Hepatocyte (in vitro differentiated cells): ENCODE measurements around the gene PUM2. TPM values are rescaled to one million over a fixed set of nuclear protein-coding genes. Genes with fewer than 3 reads are reported as not detected.
"Not testable (repeated sequence)": the region's sequence is repeated elsewhere in the genome, so short reads cannot be mapped to it uniquely, and the experiment has no call there.

ENCODE experiments used
- DNase-seq: peaks from one replicate; pipeline ENCODE4 v3.0.0-alpha.2; 2016; ENCODE audit warnings: low spot score
- H2AFZ ChIP-seq: fragments of 200-600 bp; sonication (generic); 2 replicates; pipeline ENCODE4 v1.6.0; 2016; ENCODE audit warnings: antibody characterized with exemption, mild to moderate bottlenecking
- H3K27ac ChIP-seq: fragments of 200-600 bp; sonication (generic); 2 replicates; pipeline ENCODE4 v1.5.1; 2016; ENCODE audit warnings: mild to moderate bottlenecking
- H3K27me3 ChIP-seq: fragments of 200-600 bp; sonication (generic); 2 replicates; pipeline ENCODE4 v1.6.1; 2016
- H3K36me3 ChIP-seq: fragments of 200-600 bp; sonication (generic); replicated peaks from 2 replicates; pipeline ENCODE4 v1.5.1; 2016; ENCODE audit warnings: low read depth; ENCODE audit not compliant: insufficient read depth
- H3K4me1 ChIP-seq: fragments of 200-600 bp; sonication (generic); 2 replicates; pipeline ENCODE4 v1.5.1; 2016; ENCODE audit warnings: mild to moderate bottlenecking, moderate library complexity; ENCODE audit not compliant: insufficient read depth
- H3K4me2 ChIP-seq: fragments of 200-600 bp; sonication (generic); 2 replicates; pipeline ENCODE4 v1.6.0; 2016
- H3K4me3 ChIP-seq: fragments of 200-600 bp; sonication (generic); 2 replicates; pipeline ENCODE4 v1.5.1; 2016; ENCODE audit warnings: mild to moderate bottlenecking
- H3K79me2 ChIP-seq: fragments of 200-600 bp; sonication (generic); 2 replicates; pipeline ENCODE4 v1.6.0; 2017; ENCODE audit warnings: mild to moderate bottlenecking
- H3K9me2 ChIP-seq: fragments of 200-600 bp; sonication (generic); replicated peaks from 2 replicates; pipeline ENCODE4 v1.6.0; 2017; ENCODE audit warnings: mild to moderate bottlenecking; ENCODE audit not compliant: insufficient read depth
- H3K9me3 ChIP-seq: fragments of 200-600 bp; sonication (generic); 2 replicates; pipeline ENCODE4 v1.5.1; 2016; ENCODE audit warnings: low read depth, mild to moderate bottlenecking
- H4K20me1 ChIP-seq: fragments of 200-600 bp; sonication (generic); 2 replicates; pipeline ENCODE4 v1.6.0; 2016; ENCODE audit warnings: mild to moderate bottlenecking; ENCODE audit not compliant: insufficient read depth, poor library complexity, severe bottlenecking
- EZH2 ChIP-seq: fragments of 200-600 bp; sonication (generic); IDR thresholded peaks from 2 replicates; pipeline ENCODE4 v1.6.1; 2016; ENCODE audit warnings: antibody characterized with exemption, mild to moderate bottlenecking, borderline replicate concordance
- EZH2phosphoT487 ChIP-seq: fragments of 200-600 bp; sonication (generic); IDR thresholded peaks from one replicate; pipeline ENCODE4 v1.6.1; 2018; ENCODE audit warnings: antibody characterized with exemption, mild to moderate bottlenecking, low read depth, moderate library complexity; ENCODE audit not compliant: unreplicated experiment, severe bottlenecking
- WGBS: methylation state at CpG from one replicate; pipeline ENCODE4 v1.1.6; 2016; ENCODE audit warnings: low lambda C conversion rate; ENCODE audit errors: missing lambda C conversion rate; 5-methylcytosine and 5-hydroxymethylcytosine counted together
- polyA plus RNA-seq: library from polyadenylated mRNA; unstranded; fragments of >200 nt; fragmentation: Nextera tagmentation; extraction: Ambion mirVana; gene quantifications from 2 replicates; pipeline ENCODE4 v1.2.1, GENCODE V29; 2016
- total RNA-seq: library from RNA; depleted of rRNA; stranded (reverse); fragments of >200 nt; gene quantifications from 2 replicates; pipeline ENCODE4 v1.2.3, GENCODE V29; 2014
- TF ChIP-seq, protein P1 (sequence below): fragments of 200-600 bp; sonication (generic); IDR thresholded peaks from 2 replicates; pipeline ENCODE4 v1.5.1; 2016; ENCODE audit warnings: antibody characterized with exemption, mild to moderate bottlenecking; ENCODE audit not compliant: poor library complexity

Gene PUM2
- total and polyA plus RNA-seq, 2 experiments from 2014 or later = 14.4 to 55.5 TPM

DNA sequence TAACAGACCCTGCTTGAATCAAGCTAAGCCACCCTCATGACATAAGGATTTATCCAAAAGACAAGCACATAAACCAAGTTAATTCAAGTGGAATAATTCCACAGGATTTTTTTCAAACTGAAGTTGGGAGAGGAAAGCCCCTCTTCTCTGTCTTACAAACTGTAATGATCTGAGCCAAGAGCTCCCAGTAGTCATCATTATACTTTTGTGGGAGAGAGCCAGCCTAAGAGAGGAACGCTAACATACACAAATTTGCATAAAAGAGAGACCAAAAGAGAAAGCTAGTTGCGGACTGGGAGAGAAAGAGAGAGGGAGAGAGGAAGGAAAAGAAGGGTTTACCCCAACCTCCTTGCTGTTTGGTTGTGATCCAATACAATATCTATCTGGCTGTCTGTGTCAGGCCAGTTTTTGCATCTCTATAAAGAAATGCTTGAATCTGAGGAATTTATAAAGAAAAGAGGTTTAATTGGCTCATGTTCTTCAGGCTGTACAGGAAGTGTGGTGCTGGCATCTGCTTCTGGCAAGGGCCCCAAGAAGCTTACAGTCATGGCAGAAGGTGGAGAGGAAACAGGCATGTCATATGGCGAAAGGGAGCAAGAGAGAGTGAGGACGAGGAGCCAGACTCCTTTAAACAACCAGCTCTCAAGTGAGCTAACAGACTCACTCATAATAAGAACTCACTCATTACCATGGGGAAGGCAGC lies 20.8 kb upstream of the PUM2 start:
- H3K4me3 ChIP-seq = no peak overlapping the region
- no peak for DNase-seq
- TF ChIP-seq, protein P1, sequence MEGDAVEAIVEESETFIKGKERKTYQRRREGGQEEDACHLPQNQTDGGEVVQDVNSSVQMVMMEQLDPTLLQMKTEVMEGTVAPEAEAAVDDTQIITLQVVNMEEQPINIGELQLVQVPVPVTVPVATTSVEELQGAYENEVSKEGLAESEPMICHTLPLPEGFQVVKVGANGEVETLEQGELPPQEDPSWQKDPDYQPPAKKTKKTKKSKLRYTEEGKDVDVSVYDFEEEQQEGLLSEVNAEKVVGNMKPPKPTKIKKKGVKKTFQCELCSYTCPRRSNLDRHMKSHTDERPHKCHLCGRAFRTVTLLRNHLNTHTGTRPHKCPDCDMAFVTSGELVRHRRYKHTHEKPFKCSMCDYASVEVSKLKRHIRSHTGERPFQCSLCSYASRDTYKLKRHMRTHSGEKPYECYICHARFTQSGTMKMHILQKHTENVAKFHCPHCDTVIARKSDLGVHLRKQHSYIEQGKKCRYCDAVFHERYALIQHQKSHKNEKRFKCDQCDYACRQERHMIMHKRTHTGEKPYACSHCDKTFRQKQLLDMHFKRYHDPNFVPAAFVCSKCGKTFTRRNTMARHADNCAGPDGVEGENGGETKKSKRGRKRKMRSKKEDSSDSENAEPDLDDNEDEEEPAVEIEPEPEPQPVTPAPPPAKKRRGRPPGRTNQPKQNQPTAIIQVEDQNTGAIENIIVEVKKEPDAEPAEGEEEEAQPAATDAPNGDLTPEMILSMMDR = no peak
- TF ChIP-seq EZH2 = no peak
- no peak for TF ChIP-seq EZH2phosphoT487
- no peaks in the 10 kb centered on the region for H4K20me1 ChIP-seq
- no peaks in the 10 kb centered on the region for H3K27me3 ChIP-seq
- H3K4me1 ChIP-seq = peaks cover 6% of the 10 kb centered on the region
- H3K36me3 ChIP-seq = no peaks in the 10 kb centered on the region
- H3K79me2 ChIP-seq = no peaks in the 10 kb centered on the region
- H2AFZ ChIP-seq = no peak overlapping the region
- H3K27ac ChIP-seq = no peak overlapping the region
- no peak overlapping the region for H3K4me2 ChIP-seq
- H3K9me3 ChIP-seq = no peaks in the 10 kb centered on the region
- no peaks in the 10 kb centered on the region for H3K9me2 ChIP-seq
- 68% methylated on average over 4 of the region's 4 CpGs for WGBS

DNA sequence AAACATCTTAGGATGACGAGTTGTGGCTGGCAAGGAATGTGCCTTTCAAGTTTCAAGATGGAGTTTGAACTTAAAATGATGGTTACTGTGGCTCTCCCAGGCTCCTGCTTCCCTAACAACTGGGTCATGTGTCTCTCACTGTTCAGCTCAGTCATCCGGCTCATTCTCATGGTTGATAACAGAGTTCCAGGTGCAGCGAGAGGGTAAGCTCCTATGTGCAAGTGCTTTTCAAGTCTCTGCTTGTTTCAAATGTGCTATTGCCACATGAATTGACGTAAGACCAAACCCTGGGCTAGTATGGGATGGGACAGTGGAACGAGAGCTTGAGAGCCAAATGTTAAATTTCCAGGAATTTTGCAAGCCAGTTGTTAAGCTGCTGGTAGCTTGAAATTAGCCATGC lies 19.5 kb upstream of the PUM2 start:
- TF ChIP-seq, protein P1 = no peak
- no peak for TF ChIP-seq EZH2phosphoT487
- TF ChIP-seq EZH2 = no peak
- Histone ChIP-seq H3K9me2 (no peaks in the 10 kb centered on the region), H3K27ac (no peak overlapping the region), H3K79me2 (no peaks in the 10 kb centered on the region), H3K4me1 (peaks cover 6% of the 10 kb centered on the region), H3K36me3 (no peaks in the 10 kb centered on the region), H3K4me2 (no peak overlapping the region), H4K20me1 (no peaks in the 10 kb centered on the region), H3K27me3 (no peaks in the 10 kb centered on the region), H3K9me3 (no peaks in the 10 kb centered on the region), H3K4me3 (no peak overlapping the region), H2AFZ (no peak overlapping the region)
- peak; percentile 26 for DNase-seq
- 71% methylated on average over 5 of the region's 5 CpGs for WGBS

DNA sequence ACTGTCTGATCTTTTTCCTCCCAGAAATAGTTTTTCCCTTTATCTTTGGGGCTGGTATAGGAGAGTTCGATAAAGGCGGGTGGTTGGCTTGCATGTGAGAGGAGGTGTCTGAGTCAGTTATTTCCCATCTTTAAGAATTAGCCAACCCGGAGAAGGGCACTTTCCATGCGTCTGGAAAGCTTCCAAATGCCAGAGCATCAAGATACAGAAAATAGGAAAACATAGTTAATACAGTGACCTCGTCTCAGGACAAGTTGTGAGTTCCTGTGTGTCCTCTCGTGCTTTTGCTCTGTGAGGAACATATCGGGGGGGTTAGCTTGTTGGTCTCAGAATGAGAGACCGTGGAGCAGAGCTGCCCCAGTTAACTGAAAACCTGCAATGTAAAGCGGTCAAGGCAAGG lies 18.7 kb upstream of the PUM2 start:
- WGBS = 67% methylated on average over 9 of the region's 9 CpGs
- no peak overlapping the region for H3K4me2 ChIP-seq
- H2AFZ ChIP-seq = no peak overlapping the region
- H3K4me3 ChIP-seq = no peak overlapping the region
- no peaks in the 10 kb centered on the region for H3K79me2 ChIP-seq
- no peaks in the 10 kb centered on the region for H3K9me3 ChIP-seq
- no peaks in the 10 kb centered on the region for H3K9me2 ChIP-seq
- no peaks in the 10 kb centered on the region for H4K20me1 ChIP-seq
- TF ChIP-seq, protein P1 = no peak
- TF ChIP-seq EZH2 (no peak), EZH2phosphoT487 (no peak)
- no peaks in the 10 kb centered on the region for H3K27me3 ChIP-seq
- H3K36me3 ChIP-seq = no peaks in the 10 kb centered on the region
- H3K27ac ChIP-seq = no peak overlapping the region
- no peak for DNase-seq
- H3K4me1 ChIP-seq = peaks cover 6% of the 10 kb centered on the region

DNA sequence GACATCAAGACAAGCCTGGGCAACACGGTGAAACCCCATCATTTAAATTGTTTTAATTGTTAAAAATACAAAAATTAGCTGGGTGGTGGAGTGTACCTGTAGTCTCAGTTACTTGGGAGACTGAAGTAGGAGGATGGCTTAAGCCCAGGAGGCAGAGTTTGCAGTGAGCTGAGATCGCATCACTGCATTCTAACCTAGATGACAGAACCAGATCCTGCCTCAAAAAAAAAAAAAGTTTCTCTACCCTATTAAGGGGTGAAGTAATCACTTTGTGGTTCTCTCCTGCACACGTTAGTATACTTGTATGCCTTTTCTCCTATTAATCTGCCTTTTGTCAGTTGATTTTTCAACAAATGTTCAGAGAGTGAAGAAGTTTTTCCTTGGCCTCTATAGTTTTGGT lies 18.1 kb upstream of the PUM2 start:
- Histone ChIP-seq H2AFZ (no peak overlapping the region), H3K9me2 (no peaks in the 10 kb centered on the region), H4K20me1 (no peaks in the 10 kb centered on the region), H3K27me3 (no peaks in the 10 kb centered on the region), H3K9me3 (no peaks in the 10 kb centered on the region), H3K4me2 (no peak overlapping the region), H3K4me3 (no peak overlapping the region), H3K36me3 (no peaks in the 10 kb centered on the region), H3K27ac (no peak overlapping the region), H3K4me1 (peaks cover 6% of the 10 kb centered on the region), H3K79me2 (no peaks in the 10 kb centered on the region)
- no peak for TF ChIP-seq EZH2phosphoT487
- TF ChIP-seq EZH2 = no peak
- TF ChIP-seq, protein P1 = no peak
- WGBS = 85% methylated on average over 3 of the region's 3 CpGs
- DNase-seq = no peak

DNA sequence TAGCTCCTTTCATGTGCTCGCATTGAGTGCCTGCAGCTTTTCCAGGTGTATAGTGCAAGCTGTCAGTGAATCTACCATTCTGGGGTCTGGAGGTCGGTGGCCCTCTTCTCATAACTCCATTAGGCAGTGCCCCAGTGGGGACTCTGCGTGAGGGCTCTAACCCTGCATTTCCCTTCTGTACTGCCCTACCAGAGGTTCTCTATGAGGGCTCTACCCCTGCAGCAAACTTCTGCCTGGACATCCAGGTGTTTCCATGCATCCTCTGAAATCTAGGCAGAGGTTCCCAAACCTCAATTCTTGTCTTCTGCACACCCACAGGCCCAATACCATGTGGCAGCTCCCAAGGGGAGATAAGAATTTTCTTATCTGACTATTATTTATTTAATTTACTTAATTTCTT lies 17.3 kb upstream of the PUM2 start:
- not testable (repeated sequence) for H2AFZ ChIP-seq, H3K36me3 ChIP-seq, H3K4me3 ChIP-seq, H3K4me2 ChIP-seq, H3K27ac ChIP-seq, H3K9me2 ChIP-seq, H3K9me3 ChIP-seq, H3K79me2 ChIP-seq, H3K27me3 ChIP-seq, H3K4me1 ChIP-seq, H4K20me1 ChIP-seq, DNase-seq
- WGBS = 83% methylated on average over 3 of the region's 3 CpGs
